HepG2 (cell line): Measurements from ENCODE around the gene EPB41L2. TPM values are rescaled to one million over a fixed set of nuclear protein-coding genes. Genes with fewer than 3 reads are reported as not detected.

ENCODE experiments used
- FOSL1 ChIP-seq: sonication (generic); formaldehyde crosslinking; IDR thresholded peaks from 2 replicates; pipeline ENCODE4 v1.9.0; 2021; ENCODE audit warnings: missing genetic modification reagents, borderline replicate concordance
- FOSL2 ChIP-seq: sonication (generic); formaldehyde crosslinking; IDR thresholded peaks from 2 replicates; pipeline ENCODE4 v1.4.0; 2020; ENCODE audit warnings: missing genetic modification reagents
- GFI1 ChIP-seq: sonication (generic); formaldehyde crosslinking; IDR thresholded peaks from 2 replicates; pipeline ENCODE4 v1.5.0; 2020; ENCODE audit warnings: missing genetic modification reagents, mild to moderate bottlenecking, borderline replicate concordance
- HHEX ChIP-seq: IDR thresholded peaks from 2 replicates; pipeline ENCODE4 v1.6.1; 2016; ENCODE audit warnings: control low read depth
- HNF4A ChIP-seq: sonication (generic); formaldehyde crosslinking; IDR thresholded peaks from 2 replicates; pipeline ENCODE4 v1.4.0; 2020; ENCODE audit warnings: missing genetic modification reagents
- HNRNPK ChIP-seq: fragments of 200-400 bp; formaldehyde crosslinking; IDR thresholded peaks from 2 replicates; pipeline ENCODE4 v1.6.1; 2018; ENCODE audit warnings: low read length, low read depth, moderate library complexity, mild to moderate bottlenecking; ENCODE audit not compliant: poor library complexity, severe bottlenecking
- JUND ChIP-seq: sonication (generic); formaldehyde crosslinking; IDR thresholded peaks from 2 replicates; pipeline ENCODE4 v1.8.0; 2022; ENCODE audit warnings: mild to moderate bottlenecking, missing genetic modification reagents
- KDM4B ChIP-seq: sonication (generic); formaldehyde crosslinking; IDR thresholded peaks from 2 replicates; pipeline ENCODE4 v1.4.0; 2020; ENCODE audit warnings: missing genetic modification reagents
- KLF6 ChIP-seq: IDR thresholded peaks from 2 replicates; pipeline ENCODE4 v1.8.0; 2016; ENCODE audit warnings: missing biosample characterization, missing genetic modification reagents
- MEF2D ChIP-seq: sonication (generic); formaldehyde crosslinking; IDR thresholded peaks from 2 replicates; pipeline ENCODE4 v1.5.1; 2020; ENCODE audit warnings: mild to moderate bottlenecking, missing genetic modification reagents
- PPARG ChIP-seq: conservative IDR thresholded peaks from 2 replicates; pipeline ENCODE4 v1.6.1; 2016; ENCODE audit warnings: missing biosample characterization, missing genetic modification reagents
- PTBP1 ChIP-seq: fragments of 200-400 bp; formaldehyde crosslinking; IDR thresholded peaks from 2 replicates; pipeline ENCODE4 v1.6.1; 2018; ENCODE audit warnings: low read length, low read depth; ENCODE audit not compliant: poor library complexity, severe bottlenecking
- SIX1 ChIP-seq: sonication (generic); formaldehyde crosslinking; IDR thresholded peaks from 2 replicates; pipeline ENCODE4 v1.4.0; 2020; ENCODE audit warnings: missing genetic modification reagents, borderline replicate concordance
- TARDBP ChIP-seq: sonication (generic); formaldehyde crosslinking; IDR thresholded peaks from 2 replicates; pipeline ENCODE4 v1.8.0; 2022; ENCODE audit warnings: mild to moderate bottlenecking, missing genetic modification reagents
- TBP ChIP-seq: sonication (generic); formaldehyde crosslinking; IDR thresholded peaks from 2 replicates; pipeline ENCODE4 v1.5.0; 2020; ENCODE audit warnings: missing genetic modification reagents
- TCF7 ChIP-seq: sonication (generic); IDR thresholded peaks from 2 replicates; pipeline ENCODE4 v1.6.1; 2016; ENCODE audit warnings: antibody characterized with exemption, low read depth
- THRA ChIP-seq: sonication (generic); formaldehyde crosslinking; IDR thresholded peaks from 2 replicates; pipeline ENCODE4 v1.4.0; 2020; ENCODE audit warnings: missing genetic modification reagents, borderline replicate concordance
- ZBTB20 ChIP-seq: sonication (generic); formaldehyde crosslinking; IDR thresholded peaks from 2 replicates; pipeline ENCODE4 v1.8.1; 2023; ENCODE audit warnings: missing genetic modification reagents, low read depth, mild to moderate bottlenecking, borderline replicate concordance
- ZKSCAN8 ChIP-seq: IDR thresholded peaks from 2 replicates; pipeline ENCODE4 v1.6.1; 2016; ENCODE audit warnings: borderline replicate concordance, missing genetic modification reagents, missing compliant biosample characterization
- ZNF234 ChIP-seq: sonication (generic); formaldehyde crosslinking; conservative IDR thresholded peaks from 2 replicates; pipeline ENCODE4 v1.5.1; 2020; ENCODE audit warnings: mild to moderate bottlenecking, missing genetic modification reagents
- ZNF501 ChIP-seq: sonication (generic); formaldehyde crosslinking; IDR thresholded peaks from 2 replicates; pipeline ENCODE4 v1.5.1; 2020; ENCODE audit warnings: mild to moderate bottlenecking, moderate library complexity, missing genetic modification reagents
- ZNF503 ChIP-seq: sonication (generic); formaldehyde crosslinking; IDR thresholded peaks from 2 replicates; pipeline ENCODE4 v1.4.0; 2020; ENCODE audit warnings: missing genetic modification reagents
- polyA plus RNA-seq, 8 experiments: library from polyadenylated mRNA; depleted of rRNA in 3 of 8; stranded (reverse) in 7 of 8; unstranded in 1 of 8; fragments of >200 nt; fragmentation: Illumina TruSeq in 4 of 8; extraction: Trizol in 4 of 8; gene quantifications; 2 replicates each; pipeline versions ENCODE4 v1.2.1 to v1.2.3, GENCODE V29; 2011 to 2016; ENCODE audit warnings: low read depth in 4 of 8, missing spikeins in 1 of 8, mixed read lengths in 1 of 8; ENCODE audit not compliant: insufficient read depth in 1 of 8
- total RNA-seq, 5 experiments: library from RNA; depleted of rRNA; stranded (reverse); fragments of >200 nt; fragmentation: Illumina TruSeq; extraction: Trizol; gene quantifications; 2 replicates each; pipeline ENCODE4 v1.2.3, GENCODE V29; 2016; ENCODE audit warnings: low read depth in 1 of 5
- TF ChIP-seq, protein P1 (sequence below): sonication (generic); formaldehyde crosslinking; IDR thresholded peaks from 2 replicates; pipeline ENCODE4 v1.5.0; 2020; ENCODE audit warnings: mild to moderate bottlenecking, missing genetic modification reagents, borderline replicate concordance

EPB41L2 gene
- total and polyA plus RNA-seq, 2 of the 13 experiments (the other 11 are each of a cell fraction or from before 2014, with no cell fraction given) = 41.7 to 56.4 TPM

DNA sequence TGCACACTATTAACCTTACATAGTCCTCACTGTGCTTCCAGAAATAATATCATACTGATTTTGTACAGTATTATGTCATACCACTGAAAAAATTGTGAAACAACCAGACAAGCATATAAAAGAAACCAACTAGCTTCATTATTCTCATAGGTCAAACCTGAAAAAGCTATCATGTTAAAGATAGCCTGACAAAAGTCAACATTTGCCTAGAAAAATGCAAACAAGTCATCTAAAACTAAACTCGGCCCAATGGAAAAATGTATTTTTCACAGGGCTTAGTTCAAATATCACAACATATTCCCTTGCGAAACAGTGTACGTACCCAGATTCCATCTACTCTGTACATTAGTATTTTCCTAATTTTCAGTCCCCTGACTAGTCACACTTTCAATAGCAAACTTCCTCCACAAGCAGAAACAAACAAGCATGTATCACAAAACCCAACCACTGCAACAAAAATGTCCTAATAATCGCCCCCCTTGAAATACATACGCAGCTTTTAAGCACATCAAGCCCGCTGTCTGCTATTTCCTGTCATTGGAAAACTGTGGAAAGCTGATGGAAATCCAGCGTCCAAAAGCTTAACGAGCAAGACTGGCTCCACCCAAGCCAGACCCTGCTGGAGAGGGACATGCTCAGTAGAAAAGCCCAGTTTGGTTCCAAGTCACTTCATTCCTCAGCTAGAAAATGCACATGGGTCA is 93.1 kb downstream of the EPB41L2 start (continued):
- TF ChIP-seq JUND (CRISPR knock-in tag) = no peak
- TF ChIP-seq, protein P1, sequence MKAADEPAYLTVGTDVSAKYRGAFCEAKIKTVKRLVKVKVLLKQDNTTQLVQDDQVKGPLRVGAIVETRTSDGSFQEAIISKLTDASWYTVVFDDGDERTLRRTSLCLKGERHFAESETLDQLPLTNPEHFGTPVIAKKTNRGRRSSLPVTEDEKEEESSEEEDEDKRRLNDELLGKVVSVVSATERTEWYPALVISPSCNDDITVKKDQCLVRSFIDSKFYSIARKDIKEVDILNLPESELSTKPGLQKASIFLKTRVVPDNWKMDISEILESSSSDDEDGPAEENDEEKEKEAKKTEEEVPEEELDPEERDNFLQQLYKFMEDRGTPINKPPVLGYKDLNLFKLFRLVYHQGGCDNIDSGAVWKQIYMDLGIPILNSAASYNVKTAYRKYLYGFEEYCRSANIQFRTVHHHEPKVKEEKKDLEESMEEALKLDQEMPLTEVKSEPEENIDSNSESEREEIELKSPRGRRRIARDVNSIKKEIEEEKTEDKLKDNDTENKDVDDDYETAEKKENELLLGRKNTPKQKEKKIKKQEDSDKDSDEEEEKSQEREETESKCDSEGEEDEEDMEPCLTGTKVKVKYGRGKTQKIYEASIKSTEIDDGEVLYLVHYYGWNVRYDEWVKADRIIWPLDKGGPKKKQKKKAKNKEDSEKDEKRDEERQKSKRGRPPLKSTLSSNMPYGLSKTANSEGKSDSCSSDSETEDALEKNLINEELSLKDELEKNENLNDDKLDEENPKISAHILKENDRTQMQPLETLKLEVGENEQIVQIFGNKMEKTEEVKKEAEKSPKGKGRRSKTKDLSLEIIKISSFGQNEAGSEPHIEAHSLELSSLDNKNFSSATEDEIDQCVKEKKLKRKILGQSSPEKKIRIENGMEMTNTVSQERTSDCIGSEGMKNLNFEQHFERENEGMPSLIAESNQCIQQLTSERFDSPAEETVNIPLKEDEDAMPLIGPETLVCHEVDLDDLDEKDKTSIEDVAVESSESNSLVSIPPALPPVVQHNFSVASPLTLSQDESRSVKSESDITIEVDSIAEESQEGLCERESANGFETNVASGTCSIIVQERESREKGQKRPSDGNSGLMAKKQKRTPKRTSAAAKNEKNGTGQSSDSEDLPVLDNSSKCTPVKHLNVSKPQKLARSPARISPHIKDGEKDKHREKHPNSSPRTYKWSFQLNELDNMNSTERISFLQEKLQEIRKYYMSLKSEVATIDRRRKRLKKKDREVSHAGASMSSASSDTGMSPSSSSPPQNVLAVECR (CRISPR knock-in tag) = peak; percentile 21; the same call in 1 of the 2 replicates
- TF ChIP-seq ZNF234 (CRISPR knock-in tag) = no peak
- peak; percentile 28; the same call in 1 of the 2 replicates for TF ChIP-seq GFI1
- TF ChIP-seq THRA (CRISPR knock-in tag) = 0 out of 2 replicates have a peak, but pooled peaks have one; percentile 39
- TF ChIP-seq HNRNPK = no peak
- no peak for TF ChIP-seq TBP
- no peak for TF ChIP-seq FOSL1 (CRISPR knock-in tag)
- 0 out of 2 replicates have a peak, but pooled peaks have one; percentile 26 for TF ChIP-seq ZNF501
- TF ChIP-seq TCF7 = peak; percentile 22; the same call in 1 of the 2 replicates
- 0 out of 2 replicates have a peak, but pooled peaks have one; percentile 45 for TF ChIP-seq ZNF503 (CRISPR knock-in tag)
- TF ChIP-seq SIX1 = peak; percentile 83
- TF ChIP-seq KDM4B (CRISPR knock-in tag) = no peak
- TF ChIP-seq KLF6 (CRISPR knock-in tag) = peak; percentile 50; the same call in 1 of the 2 replicates
- TF ChIP-seq ZKSCAN8 (CRISPR knock-in tag) = peak; percentile 38; the same call in 1 of the 2 replicates
- TF ChIP-seq MEF2D (CRISPR knock-in tag) = peak; percentile 38; the same call in 1 of the 2 replicates
- peak; percentile 27; the same call in 1 of the 2 replicates for TF ChIP-seq PPARG (CRISPR knock-in tag)
- no peak for TF ChIP-seq PTBP1
- TF ChIP-seq HHEX (CRISPR knock-in tag) = peak; percentile 41; the same call in 1 of the 2 replicates
- peak; percentile 26; the same call in 1 of the 2 replicates for TF ChIP-seq FOSL2 (CRISPR knock-in tag)
- TF ChIP-seq TARDBP (CRISPR knock-in tag) = 0 out of 2 replicates have a peak, but pooled peaks have one; percentile 19
- TF ChIP-seq HNF4A = peak; percentile 26
- no peak for TF ChIP-seq ZBTB20 (CRISPR knock-in tag)
